Right lobe of liver (tissue), 6 donors: ENCODE data around the gene CTDSPL. TPM values are rescaled to one million over a fixed set of nuclear protein-coding genes. Genes with fewer than 3 reads are reported as not detected.

Source experiments
- ATAC-seq, 4 donors: fragments of 200-7000 bp; cut with Tn5 transposase; one replicate each; pipeline ENCODE4 v1.9.1; 2020; ENCODE audit warnings: mild to moderate bottlenecking in 4 of 4, moderate library complexity in 4 of 4
- DNase-seq, 3 donors: peaks; one replicate each; pipeline ENCODE4 v3.0.0-alpha.2; 2020
- H3K27ac ChIP-seq, 3 donors: fragments of 200-600 bp; one replicate each; pipeline ENCODE4 v1.8.0; 2022
- H3K27me3 ChIP-seq, 2 donors: fragments of 200-600 bp; one replicate each; pipeline ENCODE4 v1.8.0; 2022
- H3K36me3 ChIP-seq, 4 donors: fragments of 200-600 bp; sonication (generic) in 1 of 4; one replicate each; pipeline versions ENCODE4 v1.5.1 to v1.8.0; 2017 to 2022; ENCODE audit warnings: control low read depth in 1 of 4
- H3K4me1 ChIP-seq, 4 donors: fragments of 200-600 bp; sonication (generic) in 1 of 4; one replicate each; pipeline versions ENCODE4 v1.5.1 to v1.8.0; 2017 to 2022; ENCODE audit warnings: control low read depth in 1 of 4
- H3K4me3 ChIP-seq, 3 donors: fragments of 200-600 bp; one replicate each; pipeline ENCODE4 v1.8.0; 2022
- H3K9me3 ChIP-seq, 4 donors: fragments of 200-600 bp; sonication (generic) in 1 of 4; one replicate each; pipeline versions ENCODE4 v1.5.1 to v1.8.0; 2017 to 2022; ENCODE audit warnings: control low read depth in 1 of 4
- POLR2A ChIP-seq: fragments of 450-650 bp; IDR thresholded peaks from one replicate; pipeline ENCODE4 v1.6.1; 2017; ENCODE audit warnings: antibody characterized with exemption, mild to moderate bottlenecking
- WGBS: methylation state at CpG from one replicate; pipeline ENCODE4 v1.1.6; 2018; ENCODE audit warnings: low coverage, low lambda C conversion rate; ENCODE audit not compliant: insufficient coverage; ENCODE audit errors: missing lambda C conversion rate; 5-methylcytosine and 5-hydroxymethylcytosine counted together
- intact Hi-C, 2 donors: fragments of 100-400 bp; cut with DNase I; formaldehyde crosslinking; loops; one replicate each; pipeline versions ENCODE4 v1.11.2 to v1.14.1; 2022
- total RNA-seq, 6 experiments: library from RNA; depleted of rRNA in 2 of 6; stranded (reverse); fragments of >200 nt in 2 of 6; fragmentation: NEBNext Ultra II Directional in 3 of 6; extraction: Animal tissue kit (Norgen Biotek cat#: 25700) in 3 of 6; gene quantifications; one replicate each; pipeline versions ENCODE4 v1.1.0 to v1.2.4, GENCODE V29; 2016 to 2023
- TF ChIP-seq, protein P1 (sequence below), 4 donors: fragments of 200-600 bp in 3 of 4; fragments of 450-650 bp in 1 of 4; IDR thresholded peaks; one replicate each; pipeline versions ENCODE4 v1.5.1 to v1.8.0; 2016 to 2022; ENCODE audit warnings: antibody characterized with exemption in 4 of 4, mild to moderate bottlenecking in 2 of 4
- donor health status: DM: no; HTN: yes; CAD: no.
- donor health status: DM: no; HTN: no; CAD: no.
- donor health status: DM: no; HTN: no; CAD: no.
- donor health status: DM: no; HTN: yes; CAD: no.
- donor health status: DM: no; HTN: yes; CAD: no.

Gene CTDSPL
- total RNA-seq, 6 experiments from 2014 or later, result 14.9 to 22.8 (median 18.0) TPM

DNA sequence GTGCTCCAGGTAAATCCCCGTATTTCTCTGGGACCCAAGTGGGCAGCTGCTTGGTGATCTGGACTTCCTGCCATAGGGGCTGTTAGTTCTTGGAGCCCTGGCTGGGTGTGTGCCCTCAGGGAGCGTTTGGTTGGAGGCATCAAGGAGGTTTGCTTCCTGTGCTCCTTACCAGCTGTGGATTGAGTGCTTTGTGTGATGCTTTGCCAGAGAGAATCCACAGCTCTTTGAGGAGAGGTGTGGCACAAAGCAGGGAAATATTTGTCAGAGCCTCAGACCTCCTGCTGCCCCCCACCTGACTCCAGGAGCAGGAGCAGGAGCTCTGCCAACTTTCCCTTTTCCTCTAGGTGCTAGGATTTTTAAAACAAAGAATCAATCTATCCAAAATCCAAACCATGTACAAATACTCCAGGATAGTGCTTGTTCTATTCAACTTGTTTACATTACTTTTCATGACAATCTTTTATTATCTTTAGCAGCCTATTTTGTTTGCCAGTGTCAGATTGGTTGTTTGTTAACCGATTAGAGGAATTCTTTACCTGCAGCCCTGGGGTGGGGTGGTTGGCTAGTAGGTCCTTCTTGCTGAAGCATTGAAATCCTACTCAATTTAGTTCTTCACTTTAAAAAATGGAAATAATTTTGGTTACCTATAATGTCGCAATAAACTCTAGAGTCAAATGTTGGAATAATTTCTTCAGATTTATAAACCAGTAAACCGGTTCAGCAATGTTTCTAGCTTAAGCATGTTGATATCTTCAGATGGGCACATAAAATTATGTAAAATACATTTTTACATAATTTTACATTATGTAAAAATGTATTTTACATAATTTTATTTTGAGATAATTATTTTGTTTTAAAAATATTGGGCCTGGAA, 2.5 kb downstream of the CTDSPL start:
- Histone ChIP-seq H3K4me3 (no peak overlapping the region), H3K27me3 (no peaks in the 10 kb centered on the region), H3K4me1 (peaks cover 0 to 33% (median 16%) of the 10 kb centered on the region in 4 donors), H3K27ac (peak overlapping the region in 2 of 3 donors; percentile 47 to 52), H3K36me3 (no peaks in the 10 kb centered on the region), H3K9me3 (no peaks in the 10 kb centered on the region)
- intact Hi-C loops, result no loop called here
- 30% methylated on average over 4 of the region's 5 CpGs for WGBS
- DNase-seq (no peak), ATAC-seq (no peak)
- TF ChIP-seq, protein P1, sequence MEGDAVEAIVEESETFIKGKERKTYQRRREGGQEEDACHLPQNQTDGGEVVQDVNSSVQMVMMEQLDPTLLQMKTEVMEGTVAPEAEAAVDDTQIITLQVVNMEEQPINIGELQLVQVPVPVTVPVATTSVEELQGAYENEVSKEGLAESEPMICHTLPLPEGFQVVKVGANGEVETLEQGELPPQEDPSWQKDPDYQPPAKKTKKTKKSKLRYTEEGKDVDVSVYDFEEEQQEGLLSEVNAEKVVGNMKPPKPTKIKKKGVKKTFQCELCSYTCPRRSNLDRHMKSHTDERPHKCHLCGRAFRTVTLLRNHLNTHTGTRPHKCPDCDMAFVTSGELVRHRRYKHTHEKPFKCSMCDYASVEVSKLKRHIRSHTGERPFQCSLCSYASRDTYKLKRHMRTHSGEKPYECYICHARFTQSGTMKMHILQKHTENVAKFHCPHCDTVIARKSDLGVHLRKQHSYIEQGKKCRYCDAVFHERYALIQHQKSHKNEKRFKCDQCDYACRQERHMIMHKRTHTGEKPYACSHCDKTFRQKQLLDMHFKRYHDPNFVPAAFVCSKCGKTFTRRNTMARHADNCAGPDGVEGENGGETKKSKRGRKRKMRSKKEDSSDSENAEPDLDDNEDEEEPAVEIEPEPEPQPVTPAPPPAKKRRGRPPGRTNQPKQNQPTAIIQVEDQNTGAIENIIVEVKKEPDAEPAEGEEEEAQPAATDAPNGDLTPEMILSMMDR (IDR thresholded peaks at IDR 0.05), result no peak
- no peak for TF ChIP-seq POLR2A

DNA sequence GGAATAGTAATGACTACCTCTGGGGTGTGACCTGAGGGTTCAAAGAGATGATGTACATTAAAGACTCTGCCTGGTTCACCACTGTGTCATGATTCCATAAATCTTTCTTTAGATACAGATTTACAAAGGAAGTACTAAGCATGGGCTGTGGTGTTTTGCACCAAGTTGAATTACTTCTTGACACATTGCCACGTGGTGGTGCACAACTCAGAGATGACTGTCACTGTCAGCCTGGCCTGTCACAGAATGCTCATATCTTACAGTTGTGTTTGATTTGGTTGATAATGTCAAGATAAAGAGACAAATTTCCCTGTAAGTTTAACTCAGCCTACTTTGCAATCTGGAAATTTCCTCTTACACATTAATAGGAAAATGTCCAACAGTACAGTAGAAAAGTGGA, 3.2 kb downstream of the CTDSPL start:
- DNase-seq, result no peak
- 13% methylated on average over 1 of the region's 1 CpG for WGBS
- no peak for TF ChIP-seq POLR2A
- TF ChIP-seq, protein P1 (IDR thresholded peaks at IDR 0.05), result no peak
- Histone ChIP-seq H3K4me3 (no peak overlapping the region), H3K27me3 (no peaks in the 10 kb centered on the region), H3K36me3 (no peaks in the 10 kb centered on the region), H3K9me3 (no peaks in the 10 kb centered on the region), H3K4me1 (peaks cover 0 to 31% (median 14%) of the 10 kb centered on the region in 4 donors), H3K27ac (no peak overlapping the region)
- ATAC-seq, result no peak
- intact Hi-C loops, result no loop called here

DNA sequence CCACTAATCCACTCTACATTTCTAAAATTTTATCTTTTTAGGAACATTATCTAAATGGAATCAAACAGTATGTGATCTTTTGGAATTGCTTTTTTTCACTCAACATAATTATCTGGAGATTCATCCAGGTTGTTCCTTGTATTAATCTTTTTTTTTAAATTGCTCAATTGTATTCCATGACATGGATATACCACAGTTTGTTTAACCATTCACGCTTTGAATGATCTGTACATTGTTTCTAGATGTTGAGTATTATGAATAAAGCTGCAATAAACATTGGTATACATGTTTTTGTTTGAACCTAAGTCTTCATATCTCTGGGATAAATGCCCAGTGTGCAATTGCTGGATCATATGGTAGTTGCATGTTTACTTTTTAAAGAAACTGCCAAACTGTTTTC, 5.5 kb downstream of the CTDSPL start:
- H3K4me1 ChIP-seq, result peaks cover 0 to 27% (median 13%) of the 10 kb centered on the region in 4 donors
- intact Hi-C loops, result no loop called here
- ATAC-seq (no peak), DNase-seq (no peak)
- no peaks in the 10 kb centered on the region for H3K9me3 ChIP-seq
- H3K4me3 ChIP-seq, result no peak overlapping the region
- 92% methylated on average over 1 of the region's 1 CpG for WGBS
- H3K27me3 ChIP-seq, result no peaks in the 10 kb centered on the region
- no peaks in the 10 kb centered on the region for H3K36me3 ChIP-seq
- TF ChIP-seq, protein P1 (IDR thresholded peaks at IDR 0.05), result no peak
- no peak for TF ChIP-seq POLR2A
- no peak overlapping the region for H3K27ac ChIP-seq

DNA sequence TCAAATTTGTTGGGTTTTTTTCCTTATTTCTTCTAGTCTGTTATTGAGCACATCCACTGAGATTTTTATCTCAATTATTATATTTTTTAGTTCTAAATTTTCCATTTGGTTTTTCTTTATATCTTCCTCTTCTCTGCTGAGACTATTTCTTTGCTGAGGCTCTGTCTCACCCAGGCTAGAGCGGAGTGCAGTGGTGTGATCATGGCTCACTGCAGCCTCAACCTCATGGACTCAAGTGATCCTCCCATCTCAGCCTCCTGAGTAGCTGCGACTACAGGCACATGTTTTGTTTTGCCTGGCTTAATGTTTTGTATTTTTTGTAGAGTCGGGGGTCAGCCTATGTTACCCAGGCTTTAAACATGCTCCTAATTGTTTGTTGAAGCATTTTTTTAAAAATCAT, 10.2 kb downstream of the CTDSPL start:
- Histone ChIP-seq H3K4me3 (no peak overlapping the region), H3K9me3 (no peaks in the 10 kb centered on the region), H3K27ac (no peak overlapping the region), H3K36me3 (no peaks in the 10 kb centered on the region), H3K27me3 (no peaks in the 10 kb centered on the region), H3K4me1 (no peaks in the 10 kb centered on the region)
- ATAC-seq (no peak), DNase-seq (no peak)
- intact Hi-C loops, result no loop called here
- WGBS, result 92% methylated on average over 3 of the region's 3 CpGs
- TF ChIP-seq, protein P1 (IDR thresholded peaks at IDR 0.05), result no peak
- no peak for TF ChIP-seq POLR2A
